ENCODE data around the gene RNFT2. TPM values are rescaled to one million over a fixed set of nuclear protein-coding genes. Genes with fewer than 3 reads are reported as not detected.

The RNFT2 gene, protein sequence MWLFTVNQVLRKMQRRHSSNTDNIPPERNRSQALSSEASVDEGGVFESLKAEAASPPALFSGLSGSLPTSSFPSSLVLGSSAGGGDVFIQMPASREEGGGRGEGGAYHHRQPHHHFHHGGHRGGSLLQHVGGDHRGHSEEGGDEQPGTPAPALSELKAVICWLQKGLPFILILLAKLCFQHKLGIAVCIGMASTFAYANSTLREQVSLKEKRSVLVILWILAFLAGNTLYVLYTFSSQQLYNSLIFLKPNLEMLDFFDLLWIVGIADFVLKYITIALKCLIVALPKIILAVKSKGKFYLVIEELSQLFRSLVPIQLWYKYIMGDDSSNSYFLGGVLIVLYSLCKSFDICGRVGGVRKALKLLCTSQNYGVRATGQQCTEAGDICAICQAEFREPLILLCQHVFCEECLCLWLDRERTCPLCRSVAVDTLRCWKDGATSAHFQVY
- 0.21 TPM for total RNA-seq

DNA sequence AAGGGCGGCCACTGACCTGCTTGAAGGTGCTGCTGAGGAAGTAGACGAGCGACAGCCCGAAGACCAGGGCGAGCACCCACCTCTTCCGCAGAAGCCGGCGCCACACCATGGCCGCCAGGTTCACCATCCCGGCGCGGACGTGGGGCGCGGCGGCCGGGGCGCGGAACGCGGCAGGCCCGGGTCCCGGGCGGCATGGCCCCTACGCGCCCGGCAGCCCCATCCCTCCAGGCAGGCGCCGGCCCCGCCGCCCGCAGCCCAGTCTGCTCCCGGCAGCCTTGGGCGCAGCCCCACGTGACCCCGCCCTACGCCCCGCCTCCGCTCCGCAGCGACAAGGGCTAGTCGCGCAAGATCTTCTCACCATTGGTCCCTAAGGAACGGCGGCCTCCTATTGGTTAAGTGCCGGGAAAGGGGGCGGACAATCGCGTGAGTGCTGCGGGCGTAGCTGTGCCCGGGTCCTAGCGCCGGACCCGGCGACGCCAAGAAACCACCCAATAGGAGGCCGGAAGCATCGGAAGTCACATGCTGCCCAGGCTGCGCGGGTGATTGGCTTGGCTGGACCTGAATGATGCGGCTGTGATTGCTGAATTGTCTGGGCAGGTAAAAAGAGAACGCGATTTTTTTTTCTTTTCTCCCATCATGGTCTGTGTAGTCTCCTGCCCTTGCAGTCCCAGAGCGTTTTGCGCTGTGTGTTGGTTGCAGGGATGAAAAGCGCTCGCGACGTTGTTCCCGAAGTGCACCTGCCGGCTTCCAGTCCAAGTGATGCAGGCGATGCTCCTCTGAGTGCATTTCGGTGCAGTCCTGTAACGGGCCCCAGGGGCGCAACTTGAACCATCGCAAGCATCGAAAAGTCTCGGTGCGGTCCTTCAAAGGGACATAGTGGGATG lies at the start of gene RNFT2, which contains the start of gene SPRING1:
TSS of gene RNFT2 (plus strand) at position 542 of the 884 bp plus-strand sequence. CDS start 2,183 bp downstream, outside the sequence.
TSS of gene SPRING1 (minus strand) at position 296 of the 884 bp plus-strand sequence. CDS start at position 127, 169 bp downstream.
- Histone ChIP-seq H3K9me3 (no peaks in the 10 kb centered on the region), H3K27me3 (no peaks in the 10 kb centered on the region), H3K27ac (peak within 1 kb of the TSS in 1 of 2 donors; percentile 68), H3K4me1 (peaks cover 0 to 6% of the 10 kb centered on the region in 2 donors), H3K4me3 (peak within 1 kb of the TSS; percentile 88 to 91), H3K36me3 (peaks cover 0 to 4% of the 10 kb centered on the region in 2 donors)
- intact Hi-C loops (cut with DNase I), result loop anchor here (1.0 to 10.0 kb wide), 3 partner anchors 81 to 447 kb away; partner anchors contain the start of gene HRK
- TF ChIP-seq, protein P1, sequence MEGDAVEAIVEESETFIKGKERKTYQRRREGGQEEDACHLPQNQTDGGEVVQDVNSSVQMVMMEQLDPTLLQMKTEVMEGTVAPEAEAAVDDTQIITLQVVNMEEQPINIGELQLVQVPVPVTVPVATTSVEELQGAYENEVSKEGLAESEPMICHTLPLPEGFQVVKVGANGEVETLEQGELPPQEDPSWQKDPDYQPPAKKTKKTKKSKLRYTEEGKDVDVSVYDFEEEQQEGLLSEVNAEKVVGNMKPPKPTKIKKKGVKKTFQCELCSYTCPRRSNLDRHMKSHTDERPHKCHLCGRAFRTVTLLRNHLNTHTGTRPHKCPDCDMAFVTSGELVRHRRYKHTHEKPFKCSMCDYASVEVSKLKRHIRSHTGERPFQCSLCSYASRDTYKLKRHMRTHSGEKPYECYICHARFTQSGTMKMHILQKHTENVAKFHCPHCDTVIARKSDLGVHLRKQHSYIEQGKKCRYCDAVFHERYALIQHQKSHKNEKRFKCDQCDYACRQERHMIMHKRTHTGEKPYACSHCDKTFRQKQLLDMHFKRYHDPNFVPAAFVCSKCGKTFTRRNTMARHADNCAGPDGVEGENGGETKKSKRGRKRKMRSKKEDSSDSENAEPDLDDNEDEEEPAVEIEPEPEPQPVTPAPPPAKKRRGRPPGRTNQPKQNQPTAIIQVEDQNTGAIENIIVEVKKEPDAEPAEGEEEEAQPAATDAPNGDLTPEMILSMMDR (IDR thresholded peaks at IDR 0.05), result no peak
- peak; percentile 98 to 100 for DNase-seq (ENCODE audit: low spot score in 2 of 2)

DNA sequence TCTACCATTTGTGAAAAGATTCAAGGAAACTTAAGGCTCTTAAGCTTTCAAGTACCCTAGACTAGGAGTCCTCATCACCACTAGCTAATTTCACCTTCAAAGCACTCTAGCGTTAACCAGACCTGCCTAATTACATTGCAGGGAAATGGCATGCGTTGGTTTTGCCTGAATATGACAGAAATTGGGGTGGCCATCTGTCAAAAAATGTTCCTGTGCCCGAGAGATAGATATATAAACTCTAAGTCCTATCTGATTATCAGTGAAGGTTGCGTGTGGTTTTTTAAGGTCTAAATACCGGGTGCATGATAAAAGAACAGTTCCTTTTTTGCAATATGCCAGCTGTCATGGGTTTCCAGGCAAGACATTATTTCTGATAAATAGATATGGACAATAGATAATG lies 48.6 kb upstream of the RNFT2 start:
- intact Hi-C loops (cut with DNase I), result no loop called here

DNA sequence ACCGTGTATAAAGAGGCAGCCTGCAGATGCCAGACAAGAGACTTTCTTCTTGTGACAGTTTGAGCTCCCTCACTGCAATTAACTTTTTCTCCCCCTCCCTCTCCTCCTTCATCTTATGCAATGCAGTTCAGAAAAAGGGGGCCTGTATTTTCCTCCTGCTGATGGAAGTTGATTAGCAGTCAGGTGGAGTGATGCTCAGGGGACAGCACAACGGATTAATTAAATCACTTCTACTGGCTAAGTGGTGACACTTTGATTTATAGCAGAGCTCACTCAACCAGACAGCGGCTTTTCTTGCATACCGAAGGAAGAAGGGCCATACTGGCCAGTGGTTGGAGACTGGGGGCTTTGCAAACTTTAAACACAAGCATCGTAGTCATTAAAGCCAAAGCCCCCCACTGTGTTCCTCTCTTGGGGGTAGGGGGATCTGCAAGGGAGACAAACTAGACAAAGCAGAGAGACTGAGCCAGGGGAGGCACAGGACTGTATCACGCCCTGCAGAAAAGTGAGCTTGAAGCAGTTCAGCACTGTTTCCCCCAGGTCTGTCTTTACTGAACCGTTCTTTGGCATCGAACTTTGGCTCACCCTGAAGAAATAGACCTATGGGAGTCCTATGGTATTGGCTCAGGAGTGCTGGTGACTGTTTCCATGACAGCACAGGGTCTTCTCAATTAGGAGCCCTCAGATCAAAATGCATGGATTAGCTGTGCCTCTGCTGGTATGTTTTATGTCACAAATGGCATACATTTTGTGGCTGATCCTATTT lies 48.0 kb upstream of the RNFT2 start:
- TF ChIP-seq, protein P1 (IDR thresholded peaks at IDR 0.05), result no peak
- DNase-seq (ENCODE audit: low spot score in 2 of 2), result no peak
- intact Hi-C loops (cut with DNase I), result no loop called here
- H3K36me3 ChIP-seq, result no peaks in the 10 kb centered on the region
- no peak overlapping the region for H3K27ac ChIP-seq
- no peak overlapping the region for H3K4me3 ChIP-seq
- no peaks in the 10 kb centered on the region for H3K9me3 ChIP-seq
- H3K27me3 ChIP-seq, result peaks cover 4% of the 10 kb centered on the region
- H3K4me1 ChIP-seq, result peaks cover 0 to 10% of the 10 kb centered on the region in 2 donors

More for the DNA sequence above, 48.6 kb upstream of the RNFT2 start:
- TF ChIP-seq, protein P1 (IDR thresholded peaks at IDR 0.05), result no peak
- Histone ChIP-seq H3K27ac (no peak overlapping the region), H3K4me3 (no peak overlapping the region), H3K27me3 (peaks cover 4% of the 10 kb centered on the region), H3K36me3 (no peaks in the 10 kb centered on the region), H3K9me3 (no peaks in the 10 kb centered on the region), H3K4me1 (peaks cover 0 to 10% of the 10 kb centered on the region in 2 donors)
- no peak for DNase-seq (ENCODE audit: low spot score in 2 of 2)

DNA sequence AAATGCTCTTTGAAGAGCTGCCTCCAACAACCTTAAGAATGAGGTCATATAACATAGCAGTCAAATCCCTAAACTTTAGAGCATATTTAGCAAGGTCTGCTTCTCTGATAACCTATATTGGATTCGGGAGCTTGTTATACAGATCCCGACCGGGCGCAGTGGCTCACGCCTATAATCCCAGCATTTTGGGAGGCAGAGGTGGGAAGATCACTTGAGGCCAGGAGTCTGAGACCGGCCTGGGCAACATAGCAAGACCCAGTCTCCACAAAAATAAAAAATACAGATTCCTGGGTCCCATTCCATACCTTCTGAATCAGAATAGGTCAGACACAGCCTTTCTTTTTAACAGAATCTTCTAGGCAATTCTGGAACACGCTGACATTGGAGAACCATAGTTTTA lies 46.9 kb upstream of the RNFT2 start:
- no peak for DNase-seq (ENCODE audit: low spot score in 2 of 2)
- peaks cover 4% of the 10 kb centered on the region for H3K27me3 ChIP-seq
- peaks cover 0 to 10% of the 10 kb centered on the region in 2 donors for H3K4me1 ChIP-seq
- no peaks in the 10 kb centered on the region for H3K9me3 ChIP-seq
- H3K36me3 ChIP-seq, result no peaks in the 10 kb centered on the region
- TF ChIP-seq, protein P1 (IDR thresholded peaks at IDR 0.05), result no peak
- no peak overlapping the region for H3K27ac ChIP-seq
- intact Hi-C loops (cut with DNase I), result no loop called here
- no peak overlapping the region for H3K4me3 ChIP-seq

DNA sequence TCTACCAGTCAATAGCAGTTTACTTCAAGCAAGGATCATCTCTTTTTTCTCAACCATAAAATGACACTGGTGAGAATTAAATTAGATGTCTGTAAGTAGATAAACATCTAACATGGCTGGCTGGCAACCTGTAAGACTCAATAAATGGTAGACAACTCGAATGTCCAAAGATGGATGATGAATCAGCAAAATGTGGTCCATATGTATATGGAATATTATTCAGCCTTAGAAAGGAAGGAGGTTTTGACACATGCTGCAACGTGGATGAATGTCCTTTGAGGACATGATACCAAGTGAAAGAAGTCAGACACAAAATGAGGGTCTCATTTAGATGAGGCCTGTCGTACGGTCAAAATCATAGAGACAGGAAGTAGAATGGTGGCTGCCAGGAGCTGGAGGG lies 46.5 kb upstream of the RNFT2 start:
- Histone ChIP-seq H3K9me3 (no peaks in the 10 kb centered on the region), H3K27ac (no peak overlapping the region), H3K4me3 (no peak overlapping the region), H3K27me3 (peaks cover 4% of the 10 kb centered on the region), H3K4me1 (peaks cover 0 to 10% of the 10 kb centered on the region in 2 donors), H3K36me3 (no peaks in the 10 kb centered on the region)
- no peak for DNase-seq (ENCODE audit: low spot score in 2 of 2)
- intact Hi-C loops (cut with DNase I), result no loop called here
- TF ChIP-seq, protein P1 (IDR thresholded peaks at IDR 0.05), result no peak

Data from ascending aorta (tissue), 2 donors.